SU-DHL-6 (cell line): ENCODE measurements around the gene UBE2E1.

Experiments
- EZH2phosphoT487 ChIP-seq: fragments of 200-600 bp; sonication (generic), shearing (Covaris generic); conservative IDR thresholded peaks from 2 replicates; pipeline ENCODE4 v1.6.1; 2018; ENCODE audit warnings: mild to moderate bottlenecking, antibody characterized with exemption, low read length, moderate library complexity, mixed read lengths
- TF ChIP-seq, protein P1 (sequence below): fragments of 200-600 bp; sonication (generic); IDR thresholded peaks from one replicate; pipeline ENCODE4 v1.5.1; 2017; ENCODE audit warnings: antibody characterized with exemption, mild to moderate bottlenecking, low read length, moderate library complexity; ENCODE audit not compliant: insufficient read depth, poor library complexity, severe bottlenecking

- TF ChIP-seq, protein P1, sequence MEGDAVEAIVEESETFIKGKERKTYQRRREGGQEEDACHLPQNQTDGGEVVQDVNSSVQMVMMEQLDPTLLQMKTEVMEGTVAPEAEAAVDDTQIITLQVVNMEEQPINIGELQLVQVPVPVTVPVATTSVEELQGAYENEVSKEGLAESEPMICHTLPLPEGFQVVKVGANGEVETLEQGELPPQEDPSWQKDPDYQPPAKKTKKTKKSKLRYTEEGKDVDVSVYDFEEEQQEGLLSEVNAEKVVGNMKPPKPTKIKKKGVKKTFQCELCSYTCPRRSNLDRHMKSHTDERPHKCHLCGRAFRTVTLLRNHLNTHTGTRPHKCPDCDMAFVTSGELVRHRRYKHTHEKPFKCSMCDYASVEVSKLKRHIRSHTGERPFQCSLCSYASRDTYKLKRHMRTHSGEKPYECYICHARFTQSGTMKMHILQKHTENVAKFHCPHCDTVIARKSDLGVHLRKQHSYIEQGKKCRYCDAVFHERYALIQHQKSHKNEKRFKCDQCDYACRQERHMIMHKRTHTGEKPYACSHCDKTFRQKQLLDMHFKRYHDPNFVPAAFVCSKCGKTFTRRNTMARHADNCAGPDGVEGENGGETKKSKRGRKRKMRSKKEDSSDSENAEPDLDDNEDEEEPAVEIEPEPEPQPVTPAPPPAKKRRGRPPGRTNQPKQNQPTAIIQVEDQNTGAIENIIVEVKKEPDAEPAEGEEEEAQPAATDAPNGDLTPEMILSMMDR = no peak
- no peak for TF ChIP-seq EZH2phosphoT487
These were observed 95.0 kb downstream of the UBE2E1 start for GRCh38 chr3:23900744-23901143.
